Activated CD4-positive, alpha-beta T cell treated with anti-CD3 and anti-CD28 coated beads, Interleukin-2, amount 50 U/mL, for 16 hours (primary cell): ENCODE data around the gene POLD3.

ENCODE experiments used
- DNase-seq: peaks from one replicate; pipeline ENCODE4 v3.0.0-alpha.2; 2020

POLD3 gene

GRCh38 chr11:74676596-74676995 is 84.2 kb downstream of the POLD3 start:
- no peak for DNase-seq

GRCh38 chr11:74677131-74677530 is 84.7 kb downstream of the POLD3 start:
- no peak for DNase-seq

GRCh38 chr11:74678041-74678440 is 85.7 kb downstream of the POLD3 start:
- DNase-seq = no peak

- no peak for DNase-seq
Observed at GRCh38 chr11:74678591-74679512, 86.5 kb downstream of the POLD3 start.

GRCh38 chr11:74679513-74679865 is 87.1 kb downstream of the POLD3 start:
- DNase-seq = no peak

- DNase-seq = no peak
Observed at GRCh38 chr11:74680035-74680671, 87.8 kb downstream of the POLD3 start.

- no peak for DNase-seq
Observed at GRCh38 chr11:74680703-74681531, 88.5 kb downstream of the POLD3 start.

- DNase-seq = no peak
Observed at GRCh38 chr11:74681686-74682651, 89.6 kb downstream of the POLD3 start.

GRCh38 chr11:74682731-74683278 is 90.4 kb downstream of the POLD3 start:
- DNase-seq = no peak

GRCh38 chr11:74683279-74683871 is 91.0 kb downstream of the POLD3 start:
- DNase-seq = no peak

- no peak for DNase-seq
Observed at GRCh38 chr11:74683941-74684481, 91.6 kb downstream of the POLD3 start.

GRCh38 chr11:74684661-74685060 is 92.3 kb downstream of the POLD3 start:
- no peak for DNase-seq

GRCh38 chr11:74685338-74685737 is 93.0 kb downstream of the POLD3 start:
- no peak for DNase-seq

GRCh38 chr11:74685905-74686304 is 93.5 kb downstream of the POLD3 start:
- DNase-seq = no peak

- no peak for DNase-seq
Observed at GRCh38 chr11:74686792-74687191, 94.4 kb downstream of the POLD3 start.

GRCh38 chr11:74687237-74688023 is 95.0 kb downstream of the POLD3 start:
- no peak for DNase-seq

GRCh38 chr11:74689666-74690065 is 97.3 kb downstream of the POLD3 start:
- no peak for DNase-seq

GRCh38 chr11:74691755-74692154 is 99.4 kb downstream of the POLD3 start:
- DNase-seq = no peak
